HG03025 (cell line): ENCODE measurements around the gene APOA5.

ENCODE experiments used
- ATAC-seq: cut with Tn5 transposase; IDR thresholded peaks from one replicate; pipeline ENCODE4 v1.9.1; 2021; ENCODE audit warnings: mild to moderate bottlenecking, moderate library complexity; ENCODE audit not compliant: unreplicated experiment, low FRiP score

Gene APOA5

GRCh38 chr11:116828632-116829524 is 37.2 kb upstream of the APOA5 start:
- ATAC-seq, result no peak

DNA sequence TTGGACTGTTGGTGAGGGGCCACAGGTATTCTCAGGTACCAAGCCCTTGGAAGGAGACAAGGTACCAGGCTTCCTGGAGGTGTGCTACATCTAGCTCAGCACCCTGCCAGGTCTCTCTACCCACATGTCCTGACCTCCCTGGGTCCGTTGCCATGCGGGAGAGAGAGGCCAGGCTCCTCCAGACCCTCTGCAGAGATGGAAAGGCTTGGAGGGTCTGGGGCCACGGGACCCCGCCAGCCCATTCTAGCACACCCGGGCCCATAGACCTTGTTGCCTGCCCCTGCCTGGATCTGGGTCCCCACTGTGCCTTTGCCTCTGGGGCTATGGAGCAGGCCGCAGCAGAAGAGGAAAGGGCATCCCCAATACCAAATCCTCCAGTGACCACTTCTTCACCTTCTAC is 35.8 kb upstream of the APOA5 start:
- ATAC-seq, result no peak

GRCh38 chr11:116826751-116827431 is 35.2 kb upstream of the APOA5 start:
- no peak for ATAC-seq

GRCh38 chr11:116825854-116826750 is 34.4 kb upstream of the APOA5 start:
- no peak for ATAC-seq

DNA sequence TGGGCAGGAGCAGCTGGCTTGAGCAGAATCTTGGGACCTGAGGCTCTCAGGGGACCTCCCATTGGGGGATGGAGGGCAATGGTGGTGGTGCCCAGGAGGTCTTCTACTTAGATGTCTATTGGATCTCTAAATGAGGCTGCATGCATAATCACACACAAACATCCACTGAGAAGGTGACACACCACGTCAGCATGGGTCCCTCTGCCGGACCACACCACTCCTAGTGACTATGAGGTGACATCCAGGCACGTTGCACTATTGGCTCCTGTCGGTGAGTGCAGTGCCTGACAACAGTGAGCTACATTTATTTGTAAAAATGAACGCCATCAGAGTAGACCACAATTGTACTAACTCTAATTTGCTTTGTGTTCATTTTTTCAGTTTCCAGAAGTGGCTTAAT is 33.8 kb upstream of the APOA5 start:
- no peak for ATAC-seq

DNA sequence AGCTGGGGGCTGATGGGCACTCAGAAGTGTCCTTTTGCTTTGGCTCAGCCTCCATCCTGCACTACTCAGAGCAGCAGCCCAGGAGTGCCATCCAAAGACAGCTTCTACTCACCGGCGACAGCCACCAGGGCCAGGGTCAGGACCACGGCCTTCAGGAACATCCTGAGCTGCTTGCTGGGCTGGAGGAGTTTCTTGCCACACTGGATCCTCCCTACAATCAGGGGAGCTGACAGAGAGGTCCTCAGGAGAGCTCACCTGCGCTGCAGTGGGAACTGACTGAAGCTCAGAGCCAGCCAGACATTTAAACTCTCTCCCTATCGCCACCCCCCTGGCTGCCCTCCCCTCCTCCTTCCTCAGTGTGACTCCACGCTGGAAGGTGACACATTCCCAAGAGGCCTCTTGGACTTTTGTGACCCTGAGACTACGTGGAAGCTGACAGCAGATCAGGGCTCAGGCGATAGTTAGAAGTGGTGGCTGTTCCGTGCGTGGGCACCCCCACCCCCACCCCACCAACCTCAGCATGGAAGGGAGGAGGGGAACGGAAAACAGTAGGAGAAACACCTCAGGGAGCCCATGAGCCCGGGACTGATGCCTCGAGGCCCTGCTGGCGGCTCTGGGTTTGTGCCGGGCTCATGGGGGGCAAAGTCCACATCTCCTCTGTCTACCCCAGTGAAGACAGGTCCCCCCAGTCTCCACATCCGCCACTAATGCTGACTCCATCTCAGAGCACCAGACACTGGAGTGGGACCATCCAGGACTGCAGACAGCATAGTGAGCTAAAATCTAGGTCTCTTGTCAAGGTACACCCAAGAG is 31.6 kb upstream of the APOA5 start, which contains the start of gene APOA4:
Gene APOA4 (minus strand): TSS at position 274 of the 813 bp plus-strand sequence. CDS start 113 bp downstream, at position 161.
- no peak for ATAC-seq

GRCh38 chr11:116822575-116822974 is 30.9 kb upstream of the APOA5 start:
- no peak for ATAC-seq

DNA sequence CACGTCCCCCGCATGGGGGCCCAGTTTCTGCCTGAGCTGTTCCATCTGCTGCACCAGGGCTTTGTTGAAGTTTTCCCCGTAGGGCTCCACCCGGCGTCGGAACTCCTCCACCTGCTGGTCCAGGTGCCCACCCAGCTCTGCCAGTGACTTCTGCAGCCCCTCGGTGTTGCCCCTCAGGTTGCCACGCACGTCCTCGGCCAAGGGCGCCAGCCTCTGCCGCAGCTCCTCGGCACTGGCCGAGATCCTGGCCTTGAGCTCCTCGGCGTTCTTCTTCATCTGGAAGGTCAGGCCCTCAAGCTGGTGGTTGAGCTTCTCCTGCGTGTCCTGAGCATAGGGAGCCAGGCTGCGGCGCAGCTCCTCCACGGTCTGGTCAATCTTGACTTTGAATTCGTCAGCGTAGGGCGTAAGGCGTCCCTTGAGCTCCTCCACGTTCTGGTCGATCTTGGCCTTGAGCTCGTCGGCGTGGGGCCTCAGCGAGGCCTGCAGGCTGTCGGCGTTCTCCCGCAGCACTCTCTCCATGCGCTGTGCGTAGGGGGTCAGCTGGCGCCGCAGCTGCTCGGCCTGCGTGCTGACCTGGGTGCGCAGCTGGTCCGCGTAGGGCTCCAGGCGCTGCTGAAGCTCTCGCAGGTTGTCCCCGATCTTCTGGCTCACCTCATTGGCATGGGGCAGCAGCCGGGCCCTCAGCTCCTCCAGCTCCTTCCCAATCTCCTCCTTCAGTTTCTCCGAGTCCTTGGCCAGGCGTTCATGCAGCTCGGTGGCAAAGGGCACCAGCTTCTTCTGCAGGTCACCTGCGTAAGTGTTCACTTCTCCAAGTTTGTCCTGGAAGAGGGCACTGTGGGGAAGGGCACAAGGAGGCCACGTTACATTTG is 29.6 kb upstream of the APOA5 start:
- ATAC-seq, result no peak

GRCh38 chr11:116819049-116819448 is 27.4 kb upstream of the APOA5 start:
- no peak for ATAC-seq

GRCh38 chr11:116814502-116814901 is 22.8 kb upstream of the APOA5 start:
- ATAC-seq, result no peak

DNA sequence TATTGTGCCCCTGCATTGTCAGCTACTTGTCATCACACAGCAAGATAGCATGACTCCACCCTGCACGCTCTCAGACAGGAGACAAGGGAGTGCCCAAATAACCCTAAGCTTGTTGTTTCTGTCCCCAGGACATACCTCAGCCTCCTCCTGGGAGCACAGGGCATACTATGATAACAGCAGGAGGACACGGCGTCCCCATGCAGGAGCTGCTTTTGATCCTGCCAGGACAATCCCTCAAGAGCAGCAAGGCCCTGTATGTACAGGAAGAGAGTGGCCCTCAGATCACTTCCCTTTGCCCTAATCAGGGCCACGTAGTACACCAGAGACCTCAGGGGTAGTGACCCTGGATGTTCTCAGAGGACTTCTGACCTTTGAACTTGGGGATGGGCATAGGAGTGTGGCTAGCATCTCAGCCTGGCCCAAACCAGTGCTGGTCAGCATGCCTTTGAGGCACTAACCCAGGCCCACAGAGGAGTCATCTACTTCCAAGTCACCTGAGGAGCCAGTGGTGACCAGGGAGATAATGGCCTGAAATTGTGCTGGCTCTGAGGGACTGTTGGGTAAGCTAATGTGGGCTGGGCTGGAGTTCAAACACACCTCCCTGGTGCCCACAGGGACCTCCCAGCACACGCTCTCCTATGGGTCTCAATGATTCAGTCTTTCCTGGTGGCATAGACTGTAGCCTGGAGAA is 22.2 kb upstream of the APOA5 start:
- ATAC-seq, result no peak

- no peak for ATAC-seq
Observed at GRCh38 chr11:116813170-116813569, 21.5 kb upstream of the APOA5 start.

- ATAC-seq, result no peak
Observed at GRCh38 chr11:116812109-116812508, 20.4 kb upstream of the APOA5 start.

GRCh38 chr11:116811194-116811593 is 19.5 kb upstream of the APOA5 start:
- no peak for ATAC-seq

- no peak for ATAC-seq
Observed at GRCh38 chr11:116808262-116809175, 16.8 kb upstream of the APOA5 start.

GRCh38 chr11:116807601-116808261 is 16.1 kb upstream of the APOA5 start:
- ATAC-seq, result no peak

DNA sequence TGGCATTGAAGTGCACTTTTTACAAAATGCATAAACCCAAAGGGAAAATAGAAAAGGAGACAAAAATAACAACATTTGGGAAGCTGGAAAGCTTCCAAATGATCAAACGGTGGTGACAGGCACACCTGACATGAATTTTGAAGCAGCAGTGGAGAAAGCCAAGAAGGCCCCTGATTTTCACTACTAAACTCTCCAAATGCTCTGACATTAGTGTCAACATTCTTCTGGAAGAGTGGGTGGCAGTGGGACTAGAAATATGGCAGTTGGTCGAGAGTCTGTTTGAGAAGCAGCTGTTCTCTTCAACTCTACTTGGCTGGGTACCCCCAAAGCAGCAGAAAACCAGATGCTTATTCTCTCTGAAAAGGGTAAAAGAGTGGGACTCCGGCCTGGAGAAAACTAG is 12.3 kb upstream of the APOA5 start:
- ATAC-seq, result no peak
